WTC11 (cell line): Measurements from ENCODE around the gene TPSAB1. TPM values are rescaled to one million over a fixed set of nuclear protein-coding genes. Genes with fewer than 3 reads are reported as not detected.
"Not testable (repeated sequence)": the region's sequence is repeated elsewhere in the genome, so short reads cannot be mapped to it uniquely, and the experiment has no call there.

Experiments used
- ATAC-seq: fragments of 200-7000 bp; cut with Tn5 transposase; 2 replicates; pipeline ENCODE4 v1.10.0; 2021; ENCODE audit warnings: mild to moderate bottlenecking, moderate library complexity
- CTCF ChIA-PET: fragments of 300-600 bp; sonication (Branson Sonifier 250); formaldehyde crosslinking; loops from one replicate; lab custom pipeline; 2021; ENCODE audit warnings: antibody characterized with exemption; lab: Charles Lee
- POLR2A ChIA-PET: fragments of 350-600 bp; sonication (Branson Sonifier 250); formaldehyde crosslinking; loops from one replicate; lab custom pipeline; 2021; ENCODE audit warnings: antibody characterized with exemption; lab: Charles Lee
- DNase-seq: peaks from one replicate; pipeline ENCODE4 v3.0.0; 2021; ENCODE audit warnings: low spot score
- H3K27ac Mint-ChIP-seq: 2 replicates; pipeline ENCODE4 v1.8.0; 2021; ENCODE audit warnings: mixed read lengths
- H3K27me3 Mint-ChIP-seq: 2 replicates; pipeline ENCODE4 v1.8.0; 2021; ENCODE audit warnings: low read depth, mild to moderate bottlenecking, moderate library complexity, mixed read lengths
- H3K36me3 Mint-ChIP-seq: 2 replicates; pipeline ENCODE4 v1.8.0; 2021; ENCODE audit warnings: mixed read lengths
- H3K4me1 Mint-ChIP-seq: 2 replicates; pipeline ENCODE4 v1.8.0; 2022; ENCODE audit warnings: mixed read lengths
- H3K4me3 Mint-ChIP-seq: 2 replicates; pipeline ENCODE4 v1.8.0; 2021; ENCODE audit warnings: mild to moderate bottlenecking, moderate library complexity, mixed read lengths
- H3K9me3 Mint-ChIP-seq: 2 replicates; pipeline ENCODE4 v1.8.0; 2021; ENCODE audit warnings: mixed read lengths
- CDX4 ChIP-seq: fragments of 250-450 bp; sonication (Bioruptor Pico); IDR thresholded peaks from 2 replicates; pipeline ENCODE4 v1.9.0; 2021; ENCODE audit warnings: moderate library complexity, mild to moderate bottlenecking, inconsistent platforms, borderline replicate concordance
- ELF4 ChIP-seq: sonication (generic); formaldehyde crosslinking; IDR thresholded peaks from 2 replicates; pipeline ENCODE4 v1.8.1; 2022; ENCODE audit warnings: low read depth, mild to moderate bottlenecking, moderate library complexity, missing genetic modification reagents
- FOXK1 ChIP-seq: sonication (generic); formaldehyde crosslinking; IDR thresholded peaks from 2 replicates; pipeline ENCODE4 v1.8.0; 2022; ENCODE audit warnings: mild to moderate bottlenecking, moderate library complexity, missing genetic modification reagents
- GTF2I ChIP-seq: fragments of 250-450 bp; sonication (Bioruptor Pico); conservative IDR thresholded peaks from 2 replicates; pipeline ENCODE4 v1.4.0; 2021; ENCODE audit warnings: mild to moderate bottlenecking
- HMGA2 ChIP-seq: fragments of 250-450 bp; sonication (Bioruptor Pico); IDR thresholded peaks from 2 replicates; pipeline ENCODE4 v1.4.0; 2021; ENCODE audit warnings: mild to moderate bottlenecking, moderate library complexity
- IRF2 ChIP-seq: sonication (generic); formaldehyde crosslinking; IDR thresholded peaks from 2 replicates; pipeline ENCODE4 v1.8.0; 2022; ENCODE audit warnings: low read depth, missing genetic modification reagents, borderline replicate concordance
- KAT7 ChIP-seq: sonication (generic); formaldehyde crosslinking; IDR thresholded peaks from 2 replicates; pipeline ENCODE4 v1.8.1; 2023; ENCODE audit warnings: missing genetic modification reagents, mild to moderate bottlenecking, borderline replicate concordance
- MYBL2 ChIP-seq: sonication (generic); formaldehyde crosslinking; IDR thresholded peaks from 2 replicates; pipeline ENCODE4 v1.8.1; 2023; ENCODE audit warnings: mild to moderate bottlenecking, moderate library complexity, missing genetic modification reagents
- OVOL2 ChIP-seq: fragments of 250-450 bp; sonication (Bioruptor Pico); IDR thresholded peaks from 2 replicates; pipeline ENCODE4 v1.9.0; 2021; ENCODE audit warnings: mild to moderate bottlenecking, borderline replicate concordance
- RORB ChIP-seq: fragments of 250-450 bp; sonication (Bioruptor Pico); IDR thresholded peaks from 2 replicates; pipeline ENCODE4 v1.9.0; 2021; ENCODE audit warnings: mild to moderate bottlenecking
- ZBTB43 ChIP-seq: sonication (generic); formaldehyde crosslinking; IDR thresholded peaks from 2 replicates; pipeline ENCODE4 v1.8.1; 2023; ENCODE audit warnings: mild to moderate bottlenecking, missing genetic modification reagents
- ZMAT4 ChIP-seq: fragments of 250-450 bp; sonication (Bioruptor Pico); IDR thresholded peaks from 2 replicates; pipeline ENCODE4 v1.9.0; 2021; ENCODE audit warnings: mild to moderate bottlenecking
- total RNA-seq: library from RNA; stranded (reverse); gene quantifications from 3 replicates; pipeline ENCODE4 v1.2.3, GENCODE V29; 2021
- TF ChIP-seq, protein P1 (sequence below): fragments of 250-450 bp; sonication (Bioruptor Pico); IDR thresholded peaks from 2 replicates; pipeline ENCODE4 v1.9.0; 2021; ENCODE audit warnings: mild to moderate bottlenecking, borderline replicate concordance
- TF ChIP-seq, protein P2 (sequence below): sonication (generic); formaldehyde crosslinking; IDR thresholded peaks from 2 replicates; pipeline ENCODE4 v1.8.0; 2022; ENCODE audit warnings: mild to moderate bottlenecking, missing genetic modification reagents
- TF ChIP-seq, protein P3 (sequence below): sonication (generic); formaldehyde crosslinking; IDR thresholded peaks from 2 replicates; pipeline ENCODE4 v1.8.1; 2023; ENCODE audit warnings: mild to moderate bottlenecking, missing genetic modification reagents, moderate library complexity

Gene TPSAB1
- total RNA-seq, 1 experiment from 2014 or later: not detected

GRCh38 chr16:1224558-1224957 lies 15.9 kb upstream of the TPSAB1 start (continued):
- TF ChIP-seq, protein P1, sequence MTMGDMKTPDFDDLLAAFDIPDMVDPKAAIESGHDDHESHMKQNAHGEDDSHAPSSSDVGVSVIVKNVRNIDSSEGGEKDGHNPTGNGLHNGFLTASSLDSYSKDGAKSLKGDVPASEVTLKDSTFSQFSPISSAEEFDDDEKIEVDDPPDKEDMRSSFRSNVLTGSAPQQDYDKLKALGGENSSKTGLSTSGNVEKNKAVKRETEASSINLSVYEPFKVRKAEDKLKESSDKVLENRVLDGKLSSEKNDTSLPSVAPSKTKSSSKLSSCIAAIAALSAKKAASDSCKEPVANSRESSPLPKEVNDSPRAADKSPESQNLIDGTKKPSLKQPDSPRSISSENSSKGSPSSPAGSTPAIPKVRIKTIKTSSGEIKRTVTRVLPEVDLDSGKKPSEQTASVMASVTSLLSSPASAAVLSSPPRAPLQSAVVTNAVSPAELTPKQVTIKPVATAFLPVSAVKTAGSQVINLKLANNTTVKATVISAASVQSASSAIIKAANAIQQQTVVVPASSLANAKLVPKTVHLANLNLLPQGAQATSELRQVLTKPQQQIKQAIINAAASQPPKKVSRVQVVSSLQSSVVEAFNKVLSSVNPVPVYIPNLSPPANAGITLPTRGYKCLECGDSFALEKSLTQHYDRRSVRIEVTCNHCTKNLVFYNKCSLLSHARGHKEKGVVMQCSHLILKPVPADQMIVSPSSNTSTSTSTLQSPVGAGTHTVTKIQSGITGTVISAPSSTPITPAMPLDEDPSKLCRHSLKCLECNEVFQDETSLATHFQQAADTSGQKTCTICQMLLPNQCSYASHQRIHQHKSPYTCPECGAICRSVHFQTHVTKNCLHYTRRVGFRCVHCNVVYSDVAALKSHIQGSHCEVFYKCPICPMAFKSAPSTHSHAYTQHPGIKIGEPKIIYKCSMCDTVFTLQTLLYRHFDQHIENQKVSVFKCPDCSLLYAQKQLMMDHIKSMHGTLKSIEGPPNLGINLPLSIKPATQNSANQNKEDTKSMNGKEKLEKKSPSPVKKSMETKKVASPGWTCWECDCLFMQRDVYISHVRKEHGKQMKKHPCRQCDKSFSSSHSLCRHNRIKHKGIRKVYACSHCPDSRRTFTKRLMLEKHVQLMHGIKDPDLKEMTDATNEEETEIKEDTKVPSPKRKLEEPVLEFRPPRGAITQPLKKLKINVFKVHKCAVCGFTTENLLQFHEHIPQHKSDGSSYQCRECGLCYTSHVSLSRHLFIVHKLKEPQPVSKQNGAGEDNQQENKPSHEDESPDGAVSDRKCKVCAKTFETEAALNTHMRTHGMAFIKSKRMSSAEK: no peak
- TF ChIP-seq ZMAT4 (CRISPR knock-in tag): no peak
- TF ChIP-seq MYBL2 (CRISPR knock-in tag): no peak
- no peak for TF ChIP-seq ZBTB43
- TF ChIP-seq CDX4 (CRISPR knock-in tag): no peak
- TF ChIP-seq, all 79 proteins: peak for 0

- POLR2A ChIA-PET: no interaction called here
- Mint-ChIP-seq H3K36me3 (no peaks in the 10 kb centered on the region), H3K4me1 (no peaks in the 10 kb centered on the region), H3K4me3 (no peak within 1 kb of the TSS), H3K9me3 (no peaks in the 10 kb centered on the region), H3K27ac (no peak within 1 kb of the TSS; the same call in 1 of the 2 replicates), H3K27me3 (peaks cover 4% of the 10 kb centered on the region)
- CTCF ChIA-PET: no interaction called here
- DNase-seq (no peak), ATAC-seq (no peak)
- no peak for TF ChIP-seq MYBL2 (CRISPR knock-in tag)
- no peak for TF ChIP-seq RORB (CRISPR knock-in tag)
- TF ChIP-seq IRF2 (CRISPR knock-in tag): no peak
- no peak for TF ChIP-seq OVOL2 (CRISPR knock-in tag)
- no peak for TF ChIP-seq ELF4 (CRISPR knock-in tag)
- no peak for TF ChIP-seq FOXK1 (CRISPR knock-in tag)
- TF ChIP-seq, protein P2, sequence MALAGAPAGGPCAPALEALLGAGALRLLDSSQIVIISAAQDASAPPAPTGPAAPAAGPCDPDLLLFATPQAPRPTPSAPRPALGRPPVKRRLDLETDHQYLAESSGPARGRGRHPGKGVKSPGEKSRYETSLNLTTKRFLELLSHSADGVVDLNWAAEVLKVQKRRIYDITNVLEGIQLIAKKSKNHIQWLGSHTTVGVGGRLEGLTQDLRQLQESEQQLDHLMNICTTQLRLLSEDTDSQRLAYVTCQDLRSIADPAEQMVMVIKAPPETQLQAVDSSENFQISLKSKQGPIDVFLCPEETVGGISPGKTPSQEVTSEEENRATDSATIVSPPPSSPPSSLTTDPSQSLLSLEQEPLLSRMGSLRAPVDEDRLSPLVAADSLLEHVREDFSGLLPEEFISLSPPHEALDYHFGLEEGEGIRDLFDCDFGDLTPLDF (CRISPR knock-in tag): no peak
- TF ChIP-seq, protein P3, sequence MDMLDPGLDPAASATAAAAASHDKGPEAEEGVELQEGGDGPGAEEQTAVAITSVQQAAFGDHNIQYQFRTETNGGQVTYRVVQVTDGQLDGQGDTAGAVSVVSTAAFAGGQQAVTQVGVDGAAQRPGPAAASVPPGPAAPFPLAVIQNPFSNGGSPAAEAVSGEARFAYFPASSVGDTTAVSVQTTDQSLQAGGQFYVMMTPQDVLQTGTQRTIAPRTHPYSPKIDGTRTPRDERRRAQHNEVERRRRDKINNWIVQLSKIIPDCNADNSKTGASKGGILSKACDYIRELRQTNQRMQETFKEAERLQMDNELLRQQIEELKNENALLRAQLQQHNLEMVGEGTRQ: no peak
- no peak for TF ChIP-seq KAT7
- no peak for TF ChIP-seq ZBTB43
- TF ChIP-seq HMGA2: no peak
- TF ChIP-seq GTF2I (CRISPR knock-in tag): no peak
Observed at GRCh38 chr16:1225051-1225451, 15.5 kb upstream of the TPSAB1 start, which contains the start of gene TPSG1. TSS of gene TPSG1 (minus strand) at chr16:1225268. CDS start at chr16:1225252, 16 bp downstream.

- H3K4me1 Mint-ChIP-seq, DNase-seq, H3K4me3 Mint-ChIP-seq, H3K36me3 Mint-ChIP-seq, H3K9me3 Mint-ChIP-seq, CTCF ChIA-PET, H3K27ac Mint-ChIP-seq, ATAC-seq, H3K27me3 Mint-ChIP-seq, POLR2A ChIA-PET: not testable (repeated sequence)
Observed at GRCh38 chr16:1225728-1226311, 14.7 kb upstream of the TPSAB1 start.

GRCh38 chr16:1226692-1227091 lies 13.8 kb upstream of the TPSAB1 start:
- H3K4me3 Mint-ChIP-seq, H3K27ac Mint-ChIP-seq, DNase-seq, H3K36me3 Mint-ChIP-seq, POLR2A ChIA-PET, H3K27me3 Mint-ChIP-seq, H3K9me3 Mint-ChIP-seq, H3K4me1 Mint-ChIP-seq, ATAC-seq, CTCF ChIA-PET: not testable (repeated sequence)

- H3K36me3 Mint-ChIP-seq, H3K27ac Mint-ChIP-seq, ATAC-seq, H3K4me3 Mint-ChIP-seq, H3K27me3 Mint-ChIP-seq, H3K4me1 Mint-ChIP-seq, POLR2A ChIA-PET, H3K9me3 Mint-ChIP-seq, DNase-seq, CTCF ChIA-PET: not testable (repeated sequence)
Observed at GRCh38 chr16:1228227-1228626, 12.3 kb upstream of the TPSAB1 start.
